ENCODE measurements around the gene EEF1AKMT3. TPM values are rescaled to one million over a fixed set of nuclear protein-coding genes. Genes with fewer than 3 reads are reported as not detected.

The EEF1AKMT3 gene
- total and polyA plus RNA-seq, 9 of the 15 experiments (the other 6 are each of a cell fraction or from before 2014, with no cell fraction given) = 4.1 to 17.2 (median 7.9) TPM

GRCh38 chr12:57796996-57797395 is 24.6 kb downstream of the EEF1AKMT3 start:
- Histone ChIP-seq H3K27ac (ENCODE audit: extremely low read depth, low read depth, low read length) (no peak overlapping the region), H3K9me1 (ENCODE audit: control insufficient read depth, insufficient read depth, low read length) (no peaks in the 10 kb centered on the region), H4K20me1 (replicated peaks; ENCODE audit: control insufficient read depth, insufficient read depth, low read length) (no peaks in the 10 kb centered on the region), H3K4me1 (replicated peaks in 1 of 2; ENCODE audit: control insufficient read depth in 2 of 2, insufficient read depth in 2 of 2, low read length in 2 of 2) (peaks cover 2 to 4% of the 10 kb centered on the region in 2 experiments; a peak in 2 of 5 replicates), H3K9me3 (replicated peaks; ENCODE audit: control insufficient read depth, insufficient read depth, low read depth, low read length) (no peaks in the 10 kb centered on the region), H2AFZ (ENCODE audit: low read depth, low read length) (no peak overlapping the region), H3K27me3 (ENCODE audit: control insufficient read depth in 2 of 2, insufficient read depth in 2 of 2, low read length in 2 of 2) (no peaks in the 10 kb centered on the region), H3K79me2 (ENCODE audit: control insufficient read depth, insufficient read depth, low read length) (peaks cover 2% of the 10 kb centered on the region; the same call in 1 of the 3 replicates), H3K9ac (ENCODE audit: insufficient read depth in 1 of 2, low read depth in 2 of 2, low read length in 2 of 2) (no peak overlapping the region), H3K36me3 (ENCODE audit: control insufficient read depth, insufficient read depth, low read length) (peaks cover 70% of the 10 kb centered on the region), H3K4me3 (no peak overlapping the region), H3K4me2 (ENCODE audit: insufficient read depth, low read length) (no peak overlapping the region)
- TF ChIP-seq HMG20A (CRISPR knock-in tag; conservative IDR thresholded peaks at IDR 0.05) = no peak
- ChIA-PET CTCF (ENCODE audit: low intra/inter-chr PET ratio) (no interaction called here), POLR2A (interaction anchor here (1.1 kb wide), 1 partner anchor 15 kb away, joined by 3 read pairs; the partner anchor contains the start of gene TSFM)
- FAIRE-seq = no peak
- 100% methylated on average over 1 of the region's 1 CpG for WGBS (ENCODE audit: insufficient coverage, low coverage, missing lambda C conversion rate)
- intact Hi-C loops (cut with micrococcal nuclease) (no loop called here), in situ Hi-C loops (cut with MboI) (no loop called here)
- ATAC-seq = no peak
- no peak for DNase-seq (ENCODE audit: extremely low read depth in 1 of 4, low spot score in 3 of 4)
- no TSS peak for BruUV-seq (replicated peaks)

DNA sequence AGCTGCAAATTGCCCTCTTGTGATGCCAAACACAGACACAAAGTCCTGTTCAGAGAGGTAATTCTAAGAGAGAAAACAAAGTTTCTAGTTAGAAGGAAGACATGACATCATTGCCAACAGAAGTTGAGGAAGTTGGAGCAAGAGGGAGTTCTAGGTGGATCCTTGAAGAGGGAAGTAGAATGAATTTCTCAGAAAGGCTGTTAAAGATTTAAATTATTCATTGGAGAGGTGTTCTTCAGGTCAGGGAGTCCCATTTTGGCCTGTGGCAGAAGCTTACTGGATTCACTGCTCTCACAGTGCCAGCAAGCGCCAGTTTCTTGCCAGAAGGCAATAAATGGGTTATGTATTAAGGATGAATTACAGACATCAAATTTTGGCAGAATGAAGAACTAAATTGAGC is 25.5 kb downstream of the EEF1AKMT3 start:
- Histone ChIP-seq H4K20me1 (replicated peaks; ENCODE audit: control insufficient read depth, insufficient read depth, low read length) (no peaks in the 10 kb centered on the region), H3K4me2 (ENCODE audit: insufficient read depth, low read length) (no peak overlapping the region), H3K9me3 (replicated peaks; ENCODE audit: control insufficient read depth, insufficient read depth, low read depth, low read length) (no peaks in the 10 kb centered on the region), H3K4me3 (no peak overlapping the region), H3K9ac (ENCODE audit: insufficient read depth in 1 of 2, low read depth in 2 of 2, low read length in 2 of 2) (no peak overlapping the region), H3K4me1 (replicated peaks in 1 of 2; ENCODE audit: control insufficient read depth in 2 of 2, insufficient read depth in 2 of 2, low read length in 2 of 2) (peaks cover 2 to 4% of the 10 kb centered on the region in 2 experiments; a peak in 2 of 5 replicates), H2AFZ (ENCODE audit: low read depth, low read length) (no peak overlapping the region), H3K36me3 (ENCODE audit: control insufficient read depth, insufficient read depth, low read length) (peaks cover 67% of the 10 kb centered on the region), H3K27me3 (ENCODE audit: control insufficient read depth in 2 of 2, insufficient read depth in 2 of 2, low read length in 2 of 2) (no peaks in the 10 kb centered on the region), H3K27ac (ENCODE audit: extremely low read depth, low read depth, low read length) (no peak overlapping the region), H3K79me2 (ENCODE audit: control insufficient read depth, insufficient read depth, low read length) (peaks cover 2% of the 10 kb centered on the region; the same call in 1 of the 3 replicates), H3K9me1 (ENCODE audit: control insufficient read depth, insufficient read depth, low read length) (no peaks in the 10 kb centered on the region)
- ChIA-PET CTCF (ENCODE audit: low intra/inter-chr PET ratio) (no interaction called here), POLR2A (interaction anchor here (0.6 to 3.4 kb wide), 5 partner anchors 12 to 199 kb away, joined by 3 to 21 read pairs (median 4); partner anchors contain the start of gene CYP27B1)
- intact Hi-C loops (cut with micrococcal nuclease) = no loop called here
- TF ChIP-seq SUPT5H (IDR thresholded peaks at IDR 0.05) (0 out of 2 replicates have a peak, but pooled peaks have one; percentile 21), SMARCA4 (IDR thresholded peaks at IDR 0.05) (no peak), HMG20A (CRISPR knock-in tag; conservative IDR thresholded peaks at IDR 0.05) (no peak), NCOA2 (IDR thresholded peaks at IDR 0.05; ENCODE audit: partially characterized antibody in 2 of 2) (no peak), POLR2A (conservative IDR thresholded peaks at IDR 0.05) (0 out of 2 replicates have a peak, but pooled peaks have one; percentile 24), ATF7 (IDR thresholded peaks at IDR 0.05) (peak; percentile 28; the same call in 1 of the 2 replicates), TCFL5 (CRISPR knock-in tag; conservative IDR thresholded peaks at IDR 0.05) (no peak)
- no TSS peak for BruUV-seq (replicated peaks)
- no peak for ATAC-seq
- in situ Hi-C loops (cut with MboI) = no loop called here
- no peak for DNase-seq (ENCODE audit: extremely low read depth in 1 of 4, low spot score in 3 of 4)
- no peak for FAIRE-seq
- 100% methylated on average over 1 of the region's 1 CpG for WGBS (ENCODE audit: insufficient coverage, low coverage, missing lambda C conversion rate)

All from K562 (cell line).